ENCODE results near the gene BCAS1. TPM values are rescaled to one million over a fixed set of nuclear protein-coding genes. Genes with fewer than 3 reads are reported as not detected.

BCAS1 gene
- total RNA-seq, 1 experiment from 2014 or later = 0.16 TPM

- Histone ChIP-seq H3K4me1 (peaks cover 21% of the 10 kb centered on the region), H3K9me3 (replicated peaks) (no peaks in the 10 kb centered on the region), H3K36me3 (no peaks in the 10 kb centered on the region), H3K4me3 (no peak overlapping the region), H3K27me3 (no peaks in the 10 kb centered on the region), H3K27ac (no peak overlapping the region)
- DNase-seq = no peak
Measured at GRCh38 chr20:53920647-53921245, 149.6 kb downstream of the BCAS1 start.

- no peaks in the 10 kb centered on the region for H3K36me3 ChIP-seq
- H3K27me3 ChIP-seq = no peaks in the 10 kb centered on the region
- no peak overlapping the region for H3K27ac ChIP-seq
- no peaks in the 10 kb centered on the region for H3K9me3 ChIP-seq (replicated peaks)
- no peak for DNase-seq
- H3K4me3 ChIP-seq = no peak overlapping the region
- peaks cover 23% of the 10 kb centered on the region for H3K4me1 ChIP-seq
Measured at GRCh38 chr20:53919886-53920285, 150.5 kb downstream of the BCAS1 start.

- DNase-seq = peak in 1 of 2 experiments; percentile 50
- H3K27ac ChIP-seq = no peak overlapping the region
- H3K4me3 ChIP-seq = no peak overlapping the region
- H3K4me1 ChIP-seq = peaks cover 27% of the 10 kb centered on the region
- H3K36me3 ChIP-seq = no peaks in the 10 kb centered on the region
- H3K27me3 ChIP-seq = no peaks in the 10 kb centered on the region
- H3K9me3 ChIP-seq (replicated peaks) = no peaks in the 10 kb centered on the region
Measured at GRCh38 chr20:53918949-53919361, 151.4 kb downstream of the BCAS1 start.

- Histone ChIP-seq H3K4me1 (peaks cover 31% of the 10 kb centered on the region), H3K4me3 (no peak overlapping the region), H3K9me3 (replicated peaks) (no peaks in the 10 kb centered on the region), H3K27ac (no peak overlapping the region), H3K36me3 (no peaks in the 10 kb centered on the region), H3K27me3 (no peaks in the 10 kb centered on the region)
- DNase-seq = no peak
Measured at GRCh38 chr20:53918020-53918311, 152.4 kb downstream of the BCAS1 start.

- no peak overlapping the region for H3K4me3 ChIP-seq
- no peaks in the 10 kb centered on the region for H3K9me3 ChIP-seq (replicated peaks)
- peak in 1 of 2 experiments; percentile 34 for DNase-seq
- no peaks in the 10 kb centered on the region for H3K27me3 ChIP-seq
- H3K27ac ChIP-seq = no peak overlapping the region; the same call in 1 of the 2 replicates
- H3K4me1 ChIP-seq = peaks cover 31% of the 10 kb centered on the region
- no peaks in the 10 kb centered on the region for H3K36me3 ChIP-seq
Measured at GRCh38 chr20:53917145-53918019, 153.0 kb downstream of the BCAS1 start.

- Histone ChIP-seq H3K9me3 (replicated peaks) (no peaks in the 10 kb centered on the region), H3K36me3 (no peaks in the 10 kb centered on the region), H3K27ac (peak overlapping the region; percentile 87), H3K4me1 (peaks cover 31% of the 10 kb centered on the region), H3K27me3 (no peaks in the 10 kb centered on the region), H3K4me3 (peak overlapping the region; percentile 68)
- no peak for DNase-seq
Measured at GRCh38 chr20:53916173-53916512, 154.3 kb downstream of the BCAS1 start.

GRCh38 chr20:53915446-53916172 is 154.8 kb downstream of the BCAS1 start:
- Histone ChIP-seq H3K27ac (peak overlapping the region; percentile 87), H3K4me1 (peaks cover 31% of the 10 kb centered on the region), H3K9me3 (replicated peaks) (no peaks in the 10 kb centered on the region), H3K27me3 (no peaks in the 10 kb centered on the region), H3K36me3 (no peaks in the 10 kb centered on the region), H3K4me3 (peak overlapping the region; percentile 68)
- peak; percentile 96 to 99 for DNase-seq

- Histone ChIP-seq H3K27me3 (no peaks in the 10 kb centered on the region), H3K36me3 (no peaks in the 10 kb centered on the region), H3K4me1 (peaks cover 31% of the 10 kb centered on the region), H3K9me3 (replicated peaks) (no peaks in the 10 kb centered on the region), H3K27ac (peak overlapping the region; percentile 87), H3K4me3 (peak overlapping the region; percentile 68)
- peak; percentile 49 to 75 for DNase-seq
Measured at GRCh38 chr20:53914781-53915445, 155.5 kb downstream of the BCAS1 start.

- H3K4me3 ChIP-seq = peak overlapping the region; percentile 68
- H3K36me3 ChIP-seq = no peaks in the 10 kb centered on the region
- no peaks in the 10 kb centered on the region for H3K27me3 ChIP-seq
- H3K9me3 ChIP-seq (replicated peaks) = no peaks in the 10 kb centered on the region
- H3K27ac ChIP-seq = peak overlapping the region; percentile 87
- peaks cover 31% of the 10 kb centered on the region for H3K4me1 ChIP-seq
- peak; percentile 75 to 92 for DNase-seq
Measured at GRCh38 chr20:53914091-53914780, 156.2 kb downstream of the BCAS1 start.

- no peak for DNase-seq
- Histone ChIP-seq H3K27me3 (no peaks in the 10 kb centered on the region), H3K36me3 (no peaks in the 10 kb centered on the region), H3K4me3 (no peak overlapping the region), H3K27ac (no peak overlapping the region), H3K4me1 (peaks cover 28% of the 10 kb centered on the region), H3K9me3 (replicated peaks) (no peaks in the 10 kb centered on the region)
Measured at GRCh38 chr20:53911301-53911700, 159.1 kb downstream of the BCAS1 start.

- Histone ChIP-seq H3K4me1 (peaks cover 32% of the 10 kb centered on the region), H3K36me3 (no peaks in the 10 kb centered on the region), H3K4me3 (no peak overlapping the region), H3K27me3 (no peaks in the 10 kb centered on the region), H3K9me3 (replicated peaks) (no peaks in the 10 kb centered on the region), H3K27ac (no peak overlapping the region)
- DNase-seq = no peak
Measured at GRCh38 chr20:53910351-53911002, 159.9 kb downstream of the BCAS1 start.

- H3K4me3 ChIP-seq = no peak overlapping the region
- H3K4me1 ChIP-seq = peaks cover 22% of the 10 kb centered on the region
- no peaks in the 10 kb centered on the region for H3K36me3 ChIP-seq
- H3K27me3 ChIP-seq = no peaks in the 10 kb centered on the region
- DNase-seq = no peak
- no peaks in the 10 kb centered on the region for H3K9me3 ChIP-seq (replicated peaks)
- H3K27ac ChIP-seq = no peak overlapping the region
Measured at GRCh38 chr20:53907968-53908751, 162.2 kb downstream of the BCAS1 start.

GRCh38 chr20:53905820-53906191 is 164.6 kb downstream of the BCAS1 start:
- no peaks in the 10 kb centered on the region for H3K9me3 ChIP-seq (replicated peaks)
- no peaks in the 10 kb centered on the region for H3K27me3 ChIP-seq
- no peaks in the 10 kb centered on the region for H3K36me3 ChIP-seq
- H3K4me1 ChIP-seq = peaks cover 37% of the 10 kb centered on the region
- H3K4me3 ChIP-seq = no peak overlapping the region
- DNase-seq = no peak
- no peak overlapping the region for H3K27ac ChIP-seq
